SH-SY5Y (cell line): ENCODE measurements around the gene PPFIA4.

Experiments used
- GATA2 ChIP-seq: IDR thresholded peaks from 2 replicates; pipeline ENCODE4 v1.6.1; 2011; ENCODE audit warnings: mild to moderate bottlenecking, low read depth, low read length
- GATA3 ChIP-seq: IDR thresholded peaks from 2 replicates; pipeline ENCODE4 v1.6.1; 2011; ENCODE audit warnings: low read depth, mild to moderate bottlenecking, low read length, moderate library complexity

DNA sequence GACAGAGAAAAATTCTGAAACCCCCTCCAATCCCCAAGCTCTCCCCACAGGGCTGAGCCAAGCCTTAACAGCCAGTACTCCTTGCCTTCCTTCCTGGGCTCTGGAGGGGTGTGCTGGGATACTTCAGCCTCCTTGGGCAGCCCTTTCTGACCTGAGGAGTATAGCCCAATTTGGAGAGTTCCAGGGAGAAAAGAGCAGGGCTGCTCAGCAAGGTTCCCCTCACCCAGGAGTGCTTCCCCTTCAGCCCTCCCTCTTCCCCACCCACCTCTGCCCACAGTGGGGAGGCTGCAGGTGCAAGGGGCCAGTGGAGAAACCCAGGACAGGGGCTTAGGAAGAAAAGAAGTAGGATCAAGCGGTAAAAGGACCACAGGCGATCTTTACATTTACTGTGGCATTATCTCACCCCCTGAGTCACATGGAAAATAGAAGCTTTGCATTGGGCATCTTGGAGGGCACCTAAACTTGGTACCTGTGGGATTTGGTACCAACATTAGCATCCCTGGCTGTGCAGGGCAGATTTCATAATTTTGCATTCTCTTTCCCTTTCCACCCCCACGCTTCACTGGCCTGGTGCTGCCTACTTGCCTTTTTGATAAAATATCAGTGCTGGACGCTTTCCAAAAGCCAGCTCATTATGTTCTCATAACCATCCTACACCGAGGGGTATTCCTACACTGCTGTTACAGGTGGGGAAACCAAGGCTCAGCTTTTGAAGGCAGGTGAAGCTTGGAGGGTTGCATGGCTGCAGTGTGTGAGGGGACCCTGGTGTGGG is 98.4 kb downstream of the PPFIA4 start:
- TF ChIP-seq GATA3 (no peak), GATA2 (no peak)
